HEK293T (cell line): Measurements from ENCODE around the gene VPREB3.

Experiments
- ARNT ChIP-seq: fragments of 450-650 bp; IDR thresholded peaks from 2 replicates; pipeline ENCODE4 v1.6.1; 2017; ENCODE audit warnings: mild to moderate bottlenecking
- BHLHE40 ChIP-seq: fragments of 450-650 bp; IDR thresholded peaks from 2 replicates; pipeline ENCODE4 v1.6.1; 2016; ENCODE audit warnings: mild to moderate bottlenecking, moderate library complexity, borderline replicate concordance
- ELF4 ChIP-seq: fragments of 450-650 bp; IDR thresholded peaks from 2 replicates; pipeline ENCODE4 v1.6.1; 2017; ENCODE audit warnings: antibody characterized with exemption
- FOXA1 ChIP-seq: fragments of 450-650 bp; IDR thresholded peaks from 2 replicates; pipeline ENCODE4 v1.6.1; 2016; ENCODE audit warnings: mild to moderate bottlenecking
- FOXK2 ChIP-seq: fragments of 450-650 bp; IDR thresholded peaks from 2 replicates; pipeline ENCODE4 v1.6.1; 2016; ENCODE audit warnings: mild to moderate bottlenecking
- HDGF ChIP-seq: fragments of 450-650 bp; IDR thresholded peaks from 2 replicates; pipeline ENCODE4 v1.6.1; 2017; ENCODE audit warnings: antibody characterized with exemption, borderline replicate concordance
- LEF1 ChIP-seq: fragments of 450-650 bp; IDR thresholded peaks from 2 replicates; pipeline ENCODE4 v1.6.1; 2017; ENCODE audit warnings: mild to moderate bottlenecking, borderline replicate concordance
- NFRKB ChIP-seq: fragments of 450-650 bp; IDR thresholded peaks from 2 replicates; pipeline ENCODE4 v1.6.1; 2016; ENCODE audit warnings: mild to moderate bottlenecking, moderate library complexity
- SP1 ChIP-seq: fragments of 450-650 bp; IDR thresholded peaks from 2 replicates; pipeline ENCODE4 v1.6.1; 2017
- SUZ12 ChIP-seq: fragments of 450-650 bp; IDR thresholded peaks from 2 replicates; pipeline ENCODE4 v1.6.1; 2016; ENCODE audit warnings: mild to moderate bottlenecking
- TARDBP ChIP-seq: fragments of 450-650 bp; IDR thresholded peaks from 2 replicates; pipeline ENCODE4 v1.6.1; 2016
- ZNF384 ChIP-seq: fragments of 450-650 bp; IDR thresholded peaks from 2 replicates; pipeline ENCODE4 v1.6.1; 2016
- TF ChIP-seq, protein P1 (sequence below): fragments of 450-650 bp; IDR thresholded peaks from 2 replicates; pipeline ENCODE4 v1.6.1; 2016

DNA sequence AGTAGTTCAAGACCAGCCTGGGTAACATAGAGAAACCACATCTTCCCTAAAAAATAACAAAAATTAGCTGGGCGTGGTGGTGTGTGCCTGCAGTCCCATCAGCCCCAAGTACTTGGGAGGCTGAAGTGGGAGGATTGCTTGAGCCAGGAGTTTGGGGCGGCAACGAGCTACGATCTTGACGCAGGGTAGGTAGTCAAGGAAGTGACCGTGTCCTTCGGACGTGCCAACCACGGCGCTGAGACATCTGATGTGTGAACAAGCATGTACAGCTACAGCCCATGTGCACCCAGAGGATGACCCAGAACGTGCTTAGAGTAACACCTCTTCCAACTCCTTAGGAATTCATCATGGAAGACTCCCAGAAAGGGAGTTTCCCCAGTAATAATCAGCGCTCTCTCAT lies 42.0 kb downstream of the VPREB3 start:
- TF ChIP-seq ELF4 (no peak), HDGF (no peak), SP1 (no peak), BHLHE40 (no peak), FOXK2 (no peak), FOXA1 (no peak), TARDBP (no peak), ARNT (no peak), SUZ12 (no peak), NFRKB (no peak), ZNF384 (no peak), LEF1 (no peak)
- TF ChIP-seq, protein P1, sequence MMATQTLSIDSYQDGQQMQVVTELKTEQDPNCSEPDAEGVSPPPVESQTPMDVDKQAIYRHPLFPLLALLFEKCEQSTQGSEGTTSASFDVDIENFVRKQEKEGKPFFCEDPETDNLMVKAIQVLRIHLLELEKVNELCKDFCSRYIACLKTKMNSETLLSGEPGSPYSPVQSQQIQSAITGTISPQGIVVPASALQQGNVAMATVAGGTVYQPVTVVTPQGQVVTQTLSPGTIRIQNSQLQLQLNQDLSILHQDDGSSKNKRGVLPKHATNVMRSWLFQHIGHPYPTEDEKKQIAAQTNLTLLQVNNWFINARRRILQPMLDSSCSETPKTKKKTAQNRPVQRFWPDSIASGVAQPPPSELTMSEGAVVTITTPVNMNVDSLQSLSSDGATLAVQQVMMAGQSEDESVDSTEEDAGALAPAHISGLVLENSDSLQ = no peak
